ENCODE results near the gene OR2F2.

Gene OR2F2

DNA sequence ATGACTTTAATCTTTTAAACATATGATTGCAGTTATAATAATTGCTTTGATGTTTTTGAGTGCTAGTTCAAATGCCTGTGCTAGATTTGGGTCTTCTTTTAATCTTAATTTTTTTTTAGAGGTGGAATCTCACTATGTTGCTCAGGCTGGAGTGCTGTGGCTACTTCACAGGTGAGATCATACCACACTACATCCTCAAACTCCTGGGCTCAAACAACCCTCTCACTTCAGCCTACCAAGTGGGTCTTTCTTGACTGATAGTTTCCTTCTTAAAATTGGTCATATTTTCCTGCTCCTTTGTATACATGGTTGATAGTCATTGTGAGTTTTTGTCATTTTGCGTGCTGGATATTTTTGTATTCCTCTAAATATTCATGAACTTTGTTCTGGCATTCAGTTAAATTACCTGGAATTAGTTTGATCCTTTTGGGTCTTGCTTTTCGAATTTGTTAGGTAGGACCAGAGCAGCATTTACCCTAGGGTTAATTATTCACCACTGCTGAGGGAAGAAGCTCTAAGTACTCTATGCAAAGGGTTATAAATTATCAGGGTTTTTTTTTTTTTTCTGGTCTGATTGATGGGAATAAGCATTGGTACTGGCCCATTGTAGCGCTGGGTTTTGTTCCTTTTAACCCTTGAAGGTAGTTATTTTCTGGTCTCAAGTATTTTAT is 21.0 kb upstream of the OR2F2 start:
- TF ChIP-seq, protein P1, sequence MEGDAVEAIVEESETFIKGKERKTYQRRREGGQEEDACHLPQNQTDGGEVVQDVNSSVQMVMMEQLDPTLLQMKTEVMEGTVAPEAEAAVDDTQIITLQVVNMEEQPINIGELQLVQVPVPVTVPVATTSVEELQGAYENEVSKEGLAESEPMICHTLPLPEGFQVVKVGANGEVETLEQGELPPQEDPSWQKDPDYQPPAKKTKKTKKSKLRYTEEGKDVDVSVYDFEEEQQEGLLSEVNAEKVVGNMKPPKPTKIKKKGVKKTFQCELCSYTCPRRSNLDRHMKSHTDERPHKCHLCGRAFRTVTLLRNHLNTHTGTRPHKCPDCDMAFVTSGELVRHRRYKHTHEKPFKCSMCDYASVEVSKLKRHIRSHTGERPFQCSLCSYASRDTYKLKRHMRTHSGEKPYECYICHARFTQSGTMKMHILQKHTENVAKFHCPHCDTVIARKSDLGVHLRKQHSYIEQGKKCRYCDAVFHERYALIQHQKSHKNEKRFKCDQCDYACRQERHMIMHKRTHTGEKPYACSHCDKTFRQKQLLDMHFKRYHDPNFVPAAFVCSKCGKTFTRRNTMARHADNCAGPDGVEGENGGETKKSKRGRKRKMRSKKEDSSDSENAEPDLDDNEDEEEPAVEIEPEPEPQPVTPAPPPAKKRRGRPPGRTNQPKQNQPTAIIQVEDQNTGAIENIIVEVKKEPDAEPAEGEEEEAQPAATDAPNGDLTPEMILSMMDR (conservative IDR thresholded peaks at IDR 0.05; ENCODE audit: low read length) = no peak
- DNase-seq (ENCODE audit: low read depth) = no peak
- no peak overlapping the region for H3K4me3 ChIP-seq (ENCODE audit: low read length)

DNA sequence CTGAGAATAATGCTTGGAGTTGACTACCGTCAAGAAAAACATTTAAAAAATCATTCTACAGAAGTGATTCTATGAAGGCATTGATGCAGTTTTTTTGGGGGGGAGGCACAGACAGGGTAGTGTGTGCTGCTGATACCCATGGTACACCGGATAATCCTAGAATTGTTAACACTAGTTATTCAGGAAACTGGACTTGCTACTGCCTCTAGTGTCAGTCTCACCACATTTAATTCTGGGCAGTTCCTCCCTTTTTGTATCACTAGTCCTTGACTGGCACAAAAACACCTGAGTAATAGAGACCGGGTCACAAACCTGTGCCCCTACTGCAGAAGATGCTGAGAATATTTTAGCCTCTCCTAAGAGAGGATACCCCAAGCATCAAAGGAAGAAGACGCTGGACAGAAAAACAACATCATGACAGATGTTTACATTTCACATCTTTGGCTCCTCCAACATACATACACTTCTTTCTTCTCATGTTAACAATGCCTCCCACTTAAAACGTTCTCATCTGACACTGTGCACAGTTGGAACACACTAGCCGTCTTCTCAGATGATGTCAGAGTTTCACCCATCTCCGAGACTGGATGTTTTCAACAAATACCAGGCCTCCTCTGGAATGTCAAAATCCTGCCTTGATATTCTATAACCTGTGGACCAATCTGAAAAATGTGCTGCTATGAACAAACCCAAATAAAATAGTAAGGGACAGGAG is 19.9 kb upstream of the OR2F2 start:
- TF ChIP-seq, protein P1 (conservative IDR thresholded peaks at IDR 0.05; ENCODE audit: low read length) = no peak
- no peak overlapping the region for H3K4me3 ChIP-seq (ENCODE audit: low read length)
- DNase-seq (ENCODE audit: low read depth) = no peak

DNA sequence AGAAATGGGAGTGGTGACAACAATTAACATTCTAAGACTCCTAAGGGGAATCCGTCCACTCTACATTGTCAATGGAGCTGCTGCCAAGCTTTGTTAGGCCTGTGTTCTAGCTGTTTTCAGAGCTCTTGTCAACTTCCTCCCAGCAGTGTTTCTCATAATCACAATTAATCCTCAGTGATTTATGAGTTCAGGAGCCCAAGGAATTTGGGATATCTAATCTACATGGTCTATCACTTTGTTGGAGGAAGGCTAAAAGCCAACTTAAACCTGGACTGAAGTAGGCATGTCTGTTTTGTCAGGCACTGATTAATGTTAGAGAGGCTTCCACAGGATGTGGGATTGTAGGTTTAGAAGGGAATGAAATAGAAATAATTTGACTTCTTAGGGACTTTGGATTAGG is 10.2 kb upstream of the OR2F2 start:
- DNase-seq (ENCODE audit: low read depth) = no peak
- TF ChIP-seq, protein P1 (conservative IDR thresholded peaks at IDR 0.05; ENCODE audit: low read length) = no peak
- no peak overlapping the region for H3K4me3 ChIP-seq (ENCODE audit: low read length)

DNA sequence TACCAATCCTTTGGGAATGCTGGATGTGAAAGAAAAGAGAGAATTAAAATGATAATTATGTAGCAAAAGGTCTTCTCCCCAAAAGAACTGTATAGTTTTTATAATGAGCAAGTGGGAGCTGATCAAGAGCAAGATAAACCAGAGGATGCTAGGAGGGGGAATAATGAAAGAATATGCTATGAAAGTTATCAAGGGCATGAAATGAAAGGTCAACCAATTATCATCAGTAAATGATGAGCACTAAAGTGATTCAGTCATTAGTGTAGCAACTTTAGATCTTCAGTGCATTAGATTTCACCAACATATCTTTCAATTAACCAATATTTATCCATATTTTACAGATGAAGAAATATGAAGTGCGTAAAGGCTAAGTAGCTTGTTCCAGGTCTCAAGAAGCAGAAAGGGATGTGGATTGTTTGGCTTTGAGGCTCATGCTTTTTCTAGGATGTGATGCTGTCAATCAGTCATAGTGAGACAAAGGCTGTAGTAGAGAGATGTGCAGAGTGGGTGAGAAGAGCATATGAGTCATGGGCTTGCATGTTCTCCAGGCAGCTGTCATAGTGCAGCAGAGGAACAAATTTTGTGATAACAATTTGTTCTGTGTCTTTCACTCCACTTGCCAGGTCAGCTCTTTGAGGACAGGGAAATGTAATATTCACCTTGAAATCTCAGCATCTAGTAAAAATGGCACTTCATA is 5.7 kb upstream of the OR2F2 start:
- no peak for DNase-seq (ENCODE audit: low read depth)
- no peak overlapping the region for H3K4me3 ChIP-seq (ENCODE audit: low read length)
- TF ChIP-seq, protein P1 (conservative IDR thresholded peaks at IDR 0.05; ENCODE audit: low read length) = no peak

DNA sequence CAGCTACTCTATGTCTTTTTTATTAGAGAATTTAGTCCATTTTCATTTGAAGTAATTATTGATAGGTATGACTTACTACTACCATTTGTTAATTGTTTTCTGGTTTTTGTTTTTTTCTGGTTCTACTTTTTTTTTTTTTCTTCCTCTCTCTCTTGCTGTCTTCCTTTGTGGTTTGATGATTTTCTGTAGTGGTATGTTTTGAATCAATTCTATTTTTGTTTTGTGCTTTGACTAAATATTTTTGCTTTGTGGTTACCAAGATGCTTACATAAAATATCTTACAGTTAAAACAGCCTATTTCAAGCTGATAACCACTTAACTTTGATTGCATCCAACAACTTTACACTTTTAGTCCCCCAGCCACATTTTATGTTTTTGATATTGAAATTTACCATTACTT is 3.3 kb upstream of the OR2F2 start:
- peak; percentile 46 for DNase-seq (ENCODE audit: low read depth)
- TF ChIP-seq, protein P1 (conservative IDR thresholded peaks at IDR 0.05; ENCODE audit: low read length) = no peak
- no peak overlapping the region for H3K4me3 ChIP-seq (ENCODE audit: low read length)

DNA sequence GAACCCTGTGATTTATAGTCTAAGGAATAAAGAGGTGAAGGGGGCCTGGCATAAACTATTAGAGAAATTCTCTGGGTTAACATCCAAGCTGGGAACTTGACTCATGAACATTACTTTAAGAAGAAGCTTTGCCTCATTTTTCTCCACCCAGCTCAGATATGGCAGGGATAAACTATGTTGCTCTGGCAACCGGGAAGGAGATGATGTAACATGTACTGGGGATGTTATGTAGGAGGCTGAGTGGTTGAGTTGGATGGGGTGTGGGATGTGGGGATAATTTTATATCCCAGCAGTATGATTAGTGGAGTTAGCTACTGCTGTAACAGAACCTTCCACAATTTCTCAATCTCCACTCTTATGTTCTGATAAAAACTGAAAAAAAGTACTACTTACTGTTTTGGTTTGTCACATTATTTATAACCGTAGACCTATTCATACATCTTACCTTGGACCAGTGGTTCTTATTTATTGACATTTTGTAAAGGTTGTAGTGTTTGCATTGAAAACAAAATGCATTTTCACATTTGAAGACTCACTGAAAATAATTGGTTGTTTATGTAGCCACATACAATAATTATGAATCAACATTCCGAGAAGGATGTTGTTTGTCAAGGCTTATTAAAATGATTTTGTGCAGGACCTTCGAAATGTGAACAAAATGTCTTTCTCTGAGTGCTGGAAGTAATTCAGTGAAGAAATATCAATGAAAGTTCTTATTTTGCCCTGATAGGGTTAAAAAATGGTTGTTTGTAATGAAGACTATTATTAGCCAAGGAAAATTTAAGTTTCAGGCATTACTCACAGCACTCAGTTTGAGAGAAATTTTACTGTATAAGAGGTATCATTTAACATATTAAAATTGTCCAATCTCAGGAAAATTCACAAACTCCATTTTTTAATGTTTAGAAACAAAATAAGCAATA is 1.3 kb downstream of the OR2F2 start:
- H3K4me3 ChIP-seq (ENCODE audit: low read length) = no peak overlapping the region
- TF ChIP-seq, protein P1 (conservative IDR thresholded peaks at IDR 0.05; ENCODE audit: low read length) = no peak
- DNase-seq (ENCODE audit: low read depth) = peak; percentile 84
